MM.1S (cell line): Measurements from ENCODE around the gene PEX14.

Experiments used
- DNase-seq: peaks from one replicate; pipeline ENCODE4 v3.0.0-alpha.2; 2015
- H2AFZ ChIP-seq: fragments of 300-600 bp; sonication (generic); 2 replicates; pipeline ENCODE4 v1.6.0; 2016; ENCODE audit warnings: antibody characterized with exemption, low read length
- H3F3A ChIP-seq: fragments of 300-600 bp; sonication (generic); 2 replicates; pipeline ENCODE4 v1.6.1; 2016; ENCODE audit warnings: mild to moderate bottlenecking, antibody characterized with exemption, low read length, moderate library complexity, mixed read lengths; ENCODE audit not compliant: insufficient read depth
- H3K27ac ChIP-seq: fragments of 300-600 bp; sonication (generic); 2 replicates; pipeline ENCODE4 v1.5.1; 2016; ENCODE audit warnings: mild to moderate bottlenecking, low read length
- H3K27me3 ChIP-seq: fragments of 300-600 bp; sonication (generic); replicated peaks from 2 replicates; pipeline ENCODE4 v1.6.0; 2016; ENCODE audit warnings: low read length; ENCODE audit not compliant: insufficient read depth
- H3K36me3 ChIP-seq: fragments of 300-600 bp; sonication (generic); replicated peaks from 2 replicates; pipeline ENCODE4 v1.6.1; 2016; ENCODE audit warnings: mild to moderate bottlenecking, low read length, mixed read lengths; ENCODE audit not compliant: insufficient read depth
- H3K4me1 ChIP-seq: fragments of 300-600 bp; sonication (generic); 2 replicates; pipeline ENCODE4 v1.6.1; 2016; ENCODE audit warnings: low read length, mixed read lengths
- H3K4me2 ChIP-seq: fragments of 300-600 bp; sonication (generic); 2 replicates; pipeline ENCODE4 v1.6.0; 2016; ENCODE audit warnings: low read depth, low read length
- H3K4me3 ChIP-seq: fragments of 300-600 bp; sonication (generic); 2 replicates; pipeline ENCODE4 v1.5.1; 2016; ENCODE audit warnings: low read length, mixed read lengths
- H3K79me2 ChIP-seq: fragments of 300-600 bp; sonication (generic); 2 replicates; pipeline ENCODE4 v1.6.1; 2016; ENCODE audit warnings: mixed run types, low read length, mixed read lengths
- H3K9ac ChIP-seq: fragments of 300-600 bp; sonication (generic); 2 replicates; pipeline ENCODE4 v1.6.1; 2016; ENCODE audit warnings: low read length, mixed read lengths
- H3K9me2 ChIP-seq: fragments of 300-600 bp; sonication (generic); replicated peaks from 2 replicates; pipeline ENCODE4 v1.6.1; 2016; ENCODE audit warnings: mild to moderate bottlenecking, low read length, mixed read lengths; ENCODE audit not compliant: insufficient read depth
- H3K9me3 ChIP-seq: fragments of 300-600 bp; sonication (generic); replicated peaks from 2 replicates; pipeline ENCODE4 v1.6.1; 2016; ENCODE audit warnings: mild to moderate bottlenecking, low read length, mixed read lengths; ENCODE audit not compliant: insufficient read depth
- H4K20me1 ChIP-seq: fragments of 300-600 bp; sonication (generic); 2 replicates; pipeline ENCODE4 v1.6.1; 2016; ENCODE audit warnings: mild to moderate bottlenecking, low read length, moderate library complexity, mixed read lengths; ENCODE audit not compliant: insufficient read depth
- CTCF ChIP-seq: fragments of 300-600 bp; sonication (generic); IDR thresholded peaks from 2 replicates; pipeline ENCODE4 v1.5.1; 2016; ENCODE audit warnings: antibody characterized with exemption, low read length, mixed read lengths
- EZH2 ChIP-seq: fragments of 300-600 bp; sonication (generic); optimal IDR thresholded peaks from 2 replicates; pipeline ENCODE3; 2017; ENCODE audit warnings: low read depth, mild to moderate bottlenecking, antibody characterized with exemption, low read length, mixed read lengths
- EZH2phosphoT487 ChIP-seq: fragments of 300-600 bp; sonication (generic); IDR thresholded peaks from 2 replicates; pipeline ENCODE4 v1.6.1; 2018; ENCODE audit warnings: antibody characterized with exemption, low read length

Gene PEX14

GRCh38 chr1:10637400-10637799, 162.7 kb downstream of the PEX14 start:
- H3K4me3 ChIP-seq: no peak overlapping the region
- H3K79me2 ChIP-seq: no peaks in the 10 kb centered on the region
- no peak overlapping the region for H3K4me2 ChIP-seq
- no peak for TF ChIP-seq CTCF
- TF ChIP-seq EZH2phosphoT487: no peak
- no peak for TF ChIP-seq EZH2
- H3K9me2 ChIP-seq: no peaks in the 10 kb centered on the region
- no peaks in the 10 kb centered on the region for H3K36me3 ChIP-seq
- no peaks in the 10 kb centered on the region for H4K20me1 ChIP-seq
- no peak for DNase-seq
- H3K27me3 ChIP-seq: peaks cover 30% of the 10 kb centered on the region
- no peak overlapping the region for H3K27ac ChIP-seq
- no peaks in the 10 kb centered on the region for H3K4me1 ChIP-seq
- no peaks in the 10 kb centered on the region for H3F3A ChIP-seq
- H2AFZ ChIP-seq: no peak overlapping the region
- H3K9me3 ChIP-seq: no peaks in the 10 kb centered on the region
- no peak overlapping the region for H3K9ac ChIP-seq

GRCh38 chr1:10637834-10638558, 163.2 kb downstream of the PEX14 start:
- Histone ChIP-seq H3K27me3 (peaks cover 36% of the 10 kb centered on the region), H3K9me3 (no peaks in the 10 kb centered on the region), H3K79me2 (no peaks in the 10 kb centered on the region), H3K4me1 (no peaks in the 10 kb centered on the region), H3K9ac (no peak overlapping the region), H3F3A (no peaks in the 10 kb centered on the region), H2AFZ (no peak overlapping the region), H4K20me1 (no peaks in the 10 kb centered on the region; the same call in 1 of the 2 replicates), H3K4me2 (no peak overlapping the region), H3K9me2 (no peaks in the 10 kb centered on the region), H3K4me3 (no peak overlapping the region), H3K27ac (no peak overlapping the region), H3K36me3 (no peaks in the 10 kb centered on the region)
- DNase-seq: no peak
- TF ChIP-seq EZH2 (no peak), CTCF (no peak), EZH2phosphoT487 (no peak)

GRCh38 chr1:10638559-10639005, 163.8 kb downstream of the PEX14 start:
- Histone ChIP-seq H4K20me1 (no peaks in the 10 kb centered on the region; the same call in 1 of the 2 replicates), H3K27ac (no peak overlapping the region), H3F3A (no peaks in the 10 kb centered on the region), H2AFZ (no peak overlapping the region), H3K4me1 (no peaks in the 10 kb centered on the region), H3K36me3 (no peaks in the 10 kb centered on the region), H3K4me3 (no peak overlapping the region), H3K9me3 (no peaks in the 10 kb centered on the region), H3K27me3 (peaks cover 41% of the 10 kb centered on the region), H3K79me2 (no peaks in the 10 kb centered on the region), H3K4me2 (no peak overlapping the region), H3K9ac (no peak overlapping the region), H3K9me2 (no peaks in the 10 kb centered on the region)
- no peak for DNase-seq
- TF ChIP-seq CTCF: no peak
- TF ChIP-seq EZH2: no peak
- TF ChIP-seq EZH2phosphoT487: no peak
